H1 (cell line): ENCODE measurements around the gene EPN3. TPM values are rescaled to one million over a fixed set of nuclear protein-coding genes. Genes with fewer than 3 reads are reported as not detected.

Source experiments
- CTCF ChIA-PET: fragments of 300-600 bp; sonication (Branson Sonifier 250); formaldehyde crosslinking; loops from one replicate; lab custom pipeline; 2021; ENCODE audit not compliant: partially characterized antibody; lab: Charles Lee
- POLR2A ChIA-PET: fragments of 300-600 bp; sonication (Branson Sonifier 250); formaldehyde crosslinking; loops from one replicate; lab custom pipeline; 2021; ENCODE audit warnings: inconsistent platforms; ENCODE audit not compliant: partially characterized antibody; lab: Charles Lee
- DNase-seq, 2 experiments: peaks; one replicate each; pipeline versions ENCODE4 v3.0.0 to v3.0.0-alpha.2; 2010 to 2022; ENCODE audit warnings: low spot score in 2 of 2, low read depth in 1 of 2, mixed read lengths in 1 of 2
- FAIRE-seq: peaks from 2 replicates; lab custom pipeline; 2011; peaks lifted over from hg19 to GRCh38; lab: Jason Lieb, UNC
- H2AFZ ChIP-seq: 2 replicates; pipeline ENCODE4 v1.8.1; 2012; ENCODE audit warnings: low read length, inconsistent platforms
- H2AK5ac ChIP-seq: 2 replicates; pipeline ENCODE4 v1.6.1; 2013; ENCODE audit warnings: low read depth, low read length
- H2BK120ac ChIP-seq: replicated peaks from 2 replicates; pipeline ENCODE3; 2013; ENCODE audit warnings: low read depth, low read length, inconsistent platforms
- H2BK12ac ChIP-seq: 2 replicates; pipeline ENCODE4 v1.6.1; 2013; ENCODE audit warnings: low read depth, low read length
- H2BK15ac ChIP-seq: 2 replicates; pipeline ENCODE4 v1.6.1; 2013; ENCODE audit warnings: low read length
- H2BK20ac ChIP-seq: 2 replicates; pipeline ENCODE4 v1.6.1; 2013; ENCODE audit warnings: low read length
- H2BK5ac ChIP-seq: 2 replicates; pipeline ENCODE4 v1.6.1; 2013; ENCODE audit warnings: low read depth, low read length
- H3K14ac ChIP-seq: 2 replicates; pipeline ENCODE4 v1.6.1; 2013; ENCODE audit warnings: inconsistent platforms; ENCODE audit not compliant: insufficient read length
- H3K18ac ChIP-seq: 2 replicates; pipeline ENCODE4 v1.6.1; 2013; ENCODE audit warnings: low read length; ENCODE audit errors: extremely low read depth
- H3K23ac ChIP-seq: 2 replicates; pipeline ENCODE4 v1.6.1; 2013; ENCODE audit warnings: inconsistent platforms; ENCODE audit not compliant: insufficient read length
- H3K23me2 ChIP-seq: 2 replicates; pipeline ENCODE4 v1.6.1; 2013; ENCODE audit warnings: low read depth, low read length
- H3K27ac ChIP-seq: 2 replicates; pipeline ENCODE4 v1.6.1; 2011; ENCODE audit warnings: low read depth, low read length, inconsistent platforms
- H3K27me3 ChIP-seq, 4 experiments: replicated peaks in 1 of 4; 1 replicate in 1 of 4; 2 replicates in 3 of 4; pipeline versions ENCODE4 v1.6.1 to v1.8.1; 2011 to 2013; ENCODE audit warnings: low read length in 3 of 4, mild to moderate bottlenecking in 3 of 4, inconsistent platforms in 2 of 4, mixed read lengths in 2 of 4, moderate library complexity in 1 of 4; ENCODE audit not compliant: control insufficient read depth in 3 of 4, insufficient read depth in 3 of 4; ENCODE audit errors: extremely low read depth in 1 of 4
- H3K36me3 ChIP-seq, 4 experiments: 2 replicates each; pipeline versions ENCODE4 v1.6.1 to v1.8.1; 2011 to 2013; ENCODE audit warnings: mild to moderate bottlenecking in 4 of 4, low read length in 3 of 4, moderate library complexity in 2 of 4, control low read depth in 1 of 4, inconsistent platforms in 1 of 4; ENCODE audit not compliant: insufficient read depth in 4 of 4, control insufficient read depth in 2 of 4
- H3K4ac ChIP-seq: replicated peaks from 2 replicates; pipeline ENCODE3; 2013; ENCODE audit warnings: low read length, low read depth, mixed read lengths, inconsistent platforms; ENCODE audit not compliant: insufficient read length
- H3K4me1 ChIP-seq, 4 experiments: replicated peaks in 1 of 4; 1 replicate in 1 of 4; 2 replicates in 3 of 4; pipeline versions ENCODE4 v1.6.1 to v1.8.1; 2011 to 2013; ENCODE audit warnings: low read length in 3 of 4, inconsistent platforms in 2 of 4, mixed read lengths in 1 of 4; ENCODE audit not compliant: insufficient read depth in 4 of 4, control insufficient read depth in 3 of 4
- H3K4me2 ChIP-seq, 2 experiments: 2 replicates each; pipeline versions ENCODE4 v1.6.1 to v1.8.1; 2011 to 2013; ENCODE audit warnings: low read depth in 2 of 2, low read length in 2 of 2, control low read depth in 1 of 2, inconsistent platforms in 1 of 2, mild to moderate bottlenecking in 1 of 2; ENCODE audit not compliant: insufficient read depth in 1 of 2
- H3K4me3 ChIP-seq, 4 experiments: fragments of 200-600, 300-600 bp in 1 of 4; sonication (generic), shearing (Covaris generic), sonication (Bioruptor Twin) in 1 of 4; 2 replicates each; pipeline versions ENCODE4 v1.5.1 to v1.8.1; 2011 to 2016; ENCODE audit warnings: low read length in 4 of 4, low read depth in 3 of 4, control low read depth in 2 of 4, inconsistent platforms in 2 of 4, mild to moderate bottlenecking in 2 of 4, mixed read lengths in 1 of 4, moderate library complexity in 1 of 4; ENCODE audit not compliant: insufficient read depth in 2 of 4; ENCODE audit errors: extremely low read depth in 1 of 4
- H3K56ac ChIP-seq: replicated peaks from 2 replicates; pipeline ENCODE3; 2013; ENCODE audit warnings: low read depth, mild to moderate bottlenecking, mixed read lengths, low read length, inconsistent platforms; ENCODE audit not compliant: insufficient read length
- H3K79me1 ChIP-seq: 2 replicates; pipeline ENCODE4 v1.6.1; 2013; ENCODE audit warnings: low read depth, low read length, control low read depth
- H3K79me2 ChIP-seq, 2 experiments: 2 replicates each; pipeline versions ENCODE4 v1.6.1 to v1.8.1; 2012 to 2013; ENCODE audit warnings: low read length in 2 of 2, mild to moderate bottlenecking in 2 of 2, inconsistent platforms in 1 of 2; ENCODE audit not compliant: insufficient read depth in 2 of 2, control insufficient read depth in 1 of 2
- H3K9ac ChIP-seq, 4 experiments: replicated peaks in 1 of 4; 1 replicate in 1 of 4; 2 replicates in 3 of 4; pipeline versions ENCODE4 v1.6.1 to v1.8.1; 2011 to 2013; ENCODE audit warnings: low read depth in 3 of 4, low read length in 3 of 4, control low read depth in 2 of 4, mild to moderate bottlenecking in 2 of 4, moderate library complexity in 2 of 4, inconsistent platforms in 1 of 4; ENCODE audit errors: extremely low read depth in 1 of 4
- H3K9me3 ChIP-seq, 2 experiments: 2 replicates each; pipeline versions ENCODE4 v1.6.1 to v1.8.1; 2012 to 2013; ENCODE audit warnings: mild to moderate bottlenecking in 2 of 2, moderate library complexity in 2 of 2, control low read depth in 1 of 2, inconsistent platforms in 1 of 2, low read depth in 1 of 2, low read length in 1 of 2, mixed read lengths in 1 of 2; ENCODE audit not compliant: insufficient read depth in 2 of 2
- H4K20me1 ChIP-seq, 2 experiments: replicated peaks in 1 of 2; 2 replicates each; pipeline versions ENCODE3 to v1.8.1; 2011 to 2013; ENCODE audit warnings: inconsistent platforms in 2 of 2, low read length in 2 of 2, mild to moderate bottlenecking in 1 of 2; ENCODE audit not compliant: insufficient read depth in 2 of 2, control insufficient read depth in 1 of 2
- H4K5ac ChIP-seq: 2 replicates; pipeline ENCODE4 v1.6.1; 2013; ENCODE audit warnings: low read length, low read depth, mixed read lengths, inconsistent platforms; ENCODE audit not compliant: insufficient read length
- H4K8ac ChIP-seq: 2 replicates; pipeline ENCODE4 v1.8.0; 2013; ENCODE audit warnings: mild to moderate bottlenecking, moderate library complexity, low read length, inconsistent platforms; ENCODE audit not compliant: insufficient read depth; ENCODE audit errors: extremely low read depth
- H4K91ac ChIP-seq: replicated peaks from 2 replicates; pipeline ENCODE3; 2013; ENCODE audit warnings: low read length, mixed read lengths, inconsistent platforms; ENCODE audit not compliant: insufficient read length
- BCL11A ChIP-seq, 2 experiments: IDR thresholded peaks; one replicate each; pipeline ENCODE4 v1.6.1; 2011; ENCODE audit warnings: low read depth in 2 of 2, low read length in 2 of 2, mild to moderate bottlenecking in 2 of 2
- CEBPB ChIP-seq: IDR thresholded peaks from 2 replicates; pipeline ENCODE4 v1.6.1; 2012; ENCODE audit warnings: low read depth, low read length
- POLR2AphosphoS5 ChIP-seq: IDR thresholded peaks from 2 replicates; pipeline ENCODE4 v1.6.1; 2011; ENCODE audit warnings: low read depth, low read length
- POU5F1 ChIP-seq: IDR thresholded peaks from 2 replicates; pipeline ENCODE4 v1.6.1; 2011; ENCODE audit warnings: low read depth, mild to moderate bottlenecking, low read length, moderate library complexity
- RBBP5 ChIP-seq: IDR thresholded peaks from 2 replicates; pipeline ENCODE4 v1.7.1; 2012; ENCODE audit warnings: low read depth, mild to moderate bottlenecking, inconsistent platforms, low read length, moderate library complexity, borderline replicate concordance
- RNF2 ChIP-seq: fragments of 200-900, 300-1000 bp; sonication (generic); IDR thresholded peaks from 2 replicates; pipeline ENCODE4 v1.7.1; 2016; ENCODE audit warnings: borderline replicate concordance, low read depth, mild to moderate bottlenecking, antibody characterized with exemption, low read length; ENCODE audit not compliant: poor library complexity, severe bottlenecking; ENCODE audit errors: missing control alignments
- SAP30 ChIP-seq: fragments of 300-600 bp; sonication (generic); IDR thresholded peaks from 2 replicates; pipeline ENCODE4 v1.7.1; 2012; ENCODE audit warnings: low read length, moderate library complexity, mild to moderate bottlenecking, inconsistent platforms; ENCODE audit not compliant: insufficient read depth, insufficient replicate concordance
- SIRT6 ChIP-seq: IDR thresholded peaks from one replicate; pipeline ENCODE4 v1.7.1; 2012; ENCODE audit warnings: low read length, inconsistent platforms
- SIX5 ChIP-seq: IDR thresholded peaks from 2 replicates; pipeline ENCODE4 v1.6.1; 2011; ENCODE audit warnings: mild to moderate bottlenecking, low read depth, low read length
- SRF ChIP-seq: IDR thresholded peaks from 2 replicates; pipeline ENCODE4 v1.6.1; 2011; ENCODE audit warnings: mild to moderate bottlenecking, low read depth, low read length, moderate library complexity
- SUZ12 ChIP-seq: fragments of 200-600 bp; sonication (generic); IDR thresholded peaks from 2 replicates; pipeline ENCODE4 v1.6.1; 2012; ENCODE audit warnings: mild to moderate bottlenecking, inconsistent platforms, low read length, moderate library complexity, mixed read lengths
- TBP ChIP-seq: IDR thresholded peaks from 2 replicates; pipeline ENCODE4 v1.6.1; 2011; ENCODE audit warnings: low read depth, low read length, improper control_type of control experiment
- TCF12 ChIP-seq: IDR thresholded peaks from 2 replicates; pipeline ENCODE4 v1.6.1; 2011; ENCODE audit warnings: low read depth, mild to moderate bottlenecking, low read length
- ZNF274 ChIP-seq: IDR thresholded peaks from 2 replicates; pipeline ENCODE4 v1.7.0; 2012; ENCODE audit warnings: low read length, borderline replicate concordance; ENCODE audit errors: extremely low read depth
- WGBS, 2 experiments: shearing (Covaris generic) in 1 of 2; methylation state at CpG; one replicate each; pipeline versions ENCODE4 v1.1.6 to v1.1.7; 2013 to 2015; ENCODE audit warnings: low lambda C conversion rate in 2 of 2, mixed read lengths in 2 of 2, inconsistent platforms in 1 of 2, low coverage in 1 of 2, missing lambda C conversion rate in 1 of 2; ENCODE audit not compliant: insufficient replicate concordance in 2 of 2, insufficient coverage in 1 of 2, insufficient read length in 1 of 2; ENCODE audit errors: extremely low coverage in 1 of 2, missing lambda C conversion rate in 1 of 2; 5-methylcytosine and 5-hydroxymethylcytosine counted together
- polyA plus RNA-seq, 7 experiments: library from polyadenylated mRNA; depleted of rRNA in 3 of 7; stranded (reverse) in 5 of 7; unstranded in 2 of 7; fragments of >200 nt in 5 of 7; fragments of 200-250 nt in 2 of 7; gene quantifications; 1 replicate in 5 of 7; 2 replicates in 1 of 7; 4 replicates in 1 of 7; pipeline versions ENCODE4 v1.2.1 to v1.2.3, GENCODE V29; 2011 to 2013; ENCODE audit warnings: missing spikeins in 2 of 7, mixed read lengths in 2 of 7
- total RNA-seq: library from RNA; stranded (reverse); fragmentation: NEBNext Ultra II Directional; extraction: Animal tissue kit (Norgen Biotek cat#: 25700); gene quantifications from 2 replicates; pipeline ENCODE4 v1.2.1, GENCODE V29; 2021

Gene EPN3
- total and polyA plus RNA-seq, 2 of the 8 experiments (the other 6 are each of a cell fraction or from before 2014, with no cell fraction given): 6.7 to 7.9 TPM

DNA sequence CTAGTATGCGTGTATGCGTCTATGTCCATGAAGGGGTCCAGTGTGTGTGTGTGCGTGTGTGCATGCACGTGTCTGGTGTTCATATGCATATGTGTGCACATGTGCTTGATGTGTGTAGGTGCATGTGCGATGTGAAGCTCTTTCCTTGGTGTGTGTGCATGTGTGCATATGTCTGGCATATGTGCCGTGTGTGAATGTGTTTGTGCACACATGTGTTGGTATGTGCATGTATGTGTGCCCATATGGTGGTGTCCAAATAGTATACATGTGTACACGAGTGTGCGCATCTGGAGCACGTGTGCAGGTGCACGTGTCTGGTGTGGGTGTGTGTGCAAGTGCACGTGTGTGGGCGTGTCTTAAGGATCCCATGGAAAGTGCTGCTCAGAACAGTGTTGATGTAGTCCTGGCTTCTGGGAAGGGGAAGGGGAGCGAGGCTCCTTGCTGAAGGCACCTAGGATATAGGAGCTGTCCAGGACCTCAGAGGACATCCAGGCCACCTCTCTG, 45.0 kb downstream of the EPN3 start:
- Histone ChIP-seq H3K79me2 (no peaks in the 10 kb centered on the region), H3K4ac (peak overlapping the region; percentile 21), H3K9ac (no peak overlapping the region), H4K8ac (no peak overlapping the region), H2BK15ac (no peak overlapping the region; the same call in 1 of the 2 replicates), H3K14ac (no peak overlapping the region), H3K36me3 (peaks cover 0 to 3% (median 0%) of the 10 kb centered on the region in 4 experiments; a peak in 1 of 8 replicates), H3K9me3 (no peaks in the 10 kb centered on the region), H3K4me2 (no peak overlapping the region), H3K56ac (no peak overlapping the region), H3K23ac (no peak overlapping the region), H2BK5ac (0 out of 2 replicates have a peak overlapping the region, but pooled peaks have one; percentile 6), H2AFZ (no peak overlapping the region), H3K23me2 (no peaks in the 10 kb centered on the region), H4K5ac (no peak overlapping the region), H3K4me1 (peaks cover 0 to 11% (median 7%) of the 10 kb centered on the region in 4 experiments; a peak in 4 of 7 replicates), H2BK20ac (no peak overlapping the region), H3K27ac (no peak overlapping the region), H4K20me1 (peaks cover 2 to 5% of the 10 kb centered on the region in 2 experiments), H3K4me3 (no peak overlapping the region), H2BK120ac (no peak overlapping the region), H4K91ac (no peak overlapping the region), H3K27me3 (no peaks in the 10 kb centered on the region; a peak in 1 of 7 replicates), H2AK5ac (peak overlapping the region; percentile 60; the same call in 1 of the 2 replicates), H2BK12ac (no peak overlapping the region), H3K79me1 (no peaks in the 10 kb centered on the region), H3K18ac (no peak overlapping the region)
- POLR2A ChIA-PET: interaction anchor here (1.0 to 2.2 kb wide), 2 partner anchors 15 to 16 kb away, joined by 4 to 6 read pairs; no protein-coding TSS in a partner anchor
- 89% methylated on average over 13 of the region's 13 CpGs; no CpG with 5 or more reads in 1 of the 2 experiments for WGBS, 2 experiments
- FAIRE-seq (no peak), DNase-seq (no peak)
- CTCF ChIA-PET: interaction anchor here (0.6 to 5.0 kb wide), 13 partner anchors 8 to 117 kb away, joined by 3 to 45 read pairs (median 4); no protein-coding TSS in a partner anchor
- no peak for TF ChIP-seq RNF2
- no peak for TF ChIP-seq TCF12
- no peak for TF ChIP-seq RBBP5
- no peak for TF ChIP-seq SUZ12
- TF ChIP-seq SIX5: no peak
- no peak for TF ChIP-seq POU5F1
- no peak for TF ChIP-seq TBP
- TF ChIP-seq ZNF274: no peak
- no peak for TF ChIP-seq SRF
- TF ChIP-seq BCL11A (IDR thresholded peaks at IDR 0.05; ENCODE audit: low read depth in 2 of 2, low read length in 2 of 2): no peak
- TF ChIP-seq CEBPB: no peak
- TF ChIP-seq SAP30: no peak
- no peak for TF ChIP-seq POLR2AphosphoS5
- no peak for TF ChIP-seq SIRT6
